ENCODE data around the gene STK35. TPM values are rescaled to one million over a fixed set of nuclear protein-coding genes. Genes with fewer than 3 reads are reported as not detected.

The STK35 gene
- total and polyA plus RNA-seq, 8 donors = 3.5 to 10.7 (median 5.6) TPM

DNA sequence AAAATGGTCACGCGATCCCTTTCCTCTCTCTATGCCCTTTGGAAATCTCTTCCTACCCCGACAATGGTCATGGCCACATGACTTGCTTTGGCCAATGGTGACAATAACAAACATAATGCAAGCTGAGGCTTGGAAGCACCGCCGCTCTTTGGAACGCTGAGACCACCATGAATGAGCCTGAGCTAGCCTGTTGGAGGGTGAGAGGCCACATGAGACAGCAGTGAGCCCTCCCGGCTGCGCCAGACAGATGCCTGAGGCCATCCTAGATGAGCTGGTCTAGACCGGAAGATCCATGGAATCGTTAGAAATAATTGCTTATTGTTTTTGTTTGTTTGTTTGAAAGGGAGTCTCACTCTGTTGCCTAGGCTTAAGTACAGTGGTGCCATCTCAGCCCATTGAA, 64.2 kb downstream of the STK35 start:
- Histone ChIP-seq H3K9me3 (no peaks in the 10 kb centered on the region), H3K27me3 (no peaks in the 10 kb centered on the region), H3K4me3 (no peak overlapping the region), H3K27ac (no peak overlapping the region), H3K4me1 (no peaks in the 10 kb centered on the region), H3K36me3 (no peaks in the 10 kb centered on the region)
- TF ChIP-seq, protein P1, sequence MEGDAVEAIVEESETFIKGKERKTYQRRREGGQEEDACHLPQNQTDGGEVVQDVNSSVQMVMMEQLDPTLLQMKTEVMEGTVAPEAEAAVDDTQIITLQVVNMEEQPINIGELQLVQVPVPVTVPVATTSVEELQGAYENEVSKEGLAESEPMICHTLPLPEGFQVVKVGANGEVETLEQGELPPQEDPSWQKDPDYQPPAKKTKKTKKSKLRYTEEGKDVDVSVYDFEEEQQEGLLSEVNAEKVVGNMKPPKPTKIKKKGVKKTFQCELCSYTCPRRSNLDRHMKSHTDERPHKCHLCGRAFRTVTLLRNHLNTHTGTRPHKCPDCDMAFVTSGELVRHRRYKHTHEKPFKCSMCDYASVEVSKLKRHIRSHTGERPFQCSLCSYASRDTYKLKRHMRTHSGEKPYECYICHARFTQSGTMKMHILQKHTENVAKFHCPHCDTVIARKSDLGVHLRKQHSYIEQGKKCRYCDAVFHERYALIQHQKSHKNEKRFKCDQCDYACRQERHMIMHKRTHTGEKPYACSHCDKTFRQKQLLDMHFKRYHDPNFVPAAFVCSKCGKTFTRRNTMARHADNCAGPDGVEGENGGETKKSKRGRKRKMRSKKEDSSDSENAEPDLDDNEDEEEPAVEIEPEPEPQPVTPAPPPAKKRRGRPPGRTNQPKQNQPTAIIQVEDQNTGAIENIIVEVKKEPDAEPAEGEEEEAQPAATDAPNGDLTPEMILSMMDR (IDR thresholded peaks at IDR 0.05) = no peak
- 84 to 88% methylated on average over 10 of the region's 10 CpGs for WGBS, 2 donors
- no peak for ATAC-seq
- intact Hi-C loops (cut with DNase I) = no loop called here
- DNase-seq = no peak
- no peak for FAIRE-seq

DNA sequence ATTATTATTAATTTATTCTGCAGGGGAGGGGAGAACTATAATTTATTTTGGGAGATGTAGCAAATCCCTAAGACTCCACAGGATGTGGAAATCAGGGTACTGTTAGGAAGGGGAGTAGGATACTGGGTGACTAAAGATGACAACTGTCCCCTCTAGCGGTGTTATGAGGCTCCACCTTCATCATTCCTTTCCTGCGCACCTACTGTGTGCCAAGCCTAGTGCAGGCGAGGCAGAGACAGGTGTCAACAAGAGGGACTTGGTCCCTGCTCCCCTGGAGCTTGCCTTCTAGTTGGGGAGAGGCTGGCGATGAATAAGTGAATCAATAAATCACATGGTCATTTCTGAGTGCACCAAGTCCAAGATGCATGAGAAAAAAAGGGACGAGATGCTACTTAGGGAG, 65.5 kb downstream of the STK35 start:
- intact Hi-C loops (cut with DNase I) = no loop called here
- no peak for FAIRE-seq
- WGBS, 2 donors = 43 to 45% methylated on average over 5 of the region's 5 CpGs
- Histone ChIP-seq H3K4me3 (no peak overlapping the region), H3K9me3 (no peaks in the 10 kb centered on the region), H3K4me1 (no peaks in the 10 kb centered on the region), H3K27me3 (no peaks in the 10 kb centered on the region), H3K36me3 (no peaks in the 10 kb centered on the region), H3K27ac (no peak overlapping the region)
- ATAC-seq = no peak
- DNase-seq = no peak
- TF ChIP-seq, protein P1 (IDR thresholded peaks at IDR 0.05) = no peak

DNA sequence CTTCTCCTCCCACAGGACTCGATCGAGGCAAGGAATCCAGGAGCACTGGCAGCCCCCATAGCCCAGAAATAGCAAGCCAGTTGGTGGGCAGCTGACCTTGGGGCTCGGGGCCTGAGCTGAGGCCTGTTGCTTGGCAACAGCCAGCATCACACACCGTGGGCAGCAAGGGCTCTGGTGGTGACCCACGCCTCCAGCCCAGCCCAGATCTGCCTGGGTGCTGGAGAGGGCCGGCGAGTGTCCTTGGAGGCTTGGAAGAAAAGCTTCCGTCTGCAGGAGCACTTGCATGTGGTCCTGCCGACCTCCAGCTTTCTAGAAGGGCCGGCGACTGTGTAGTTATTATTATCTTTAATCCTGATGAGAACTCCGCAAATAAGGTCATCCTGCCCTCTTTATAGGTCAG, 67.3 kb downstream of the STK35 start:
- DNase-seq (no peak), ATAC-seq (no peak), FAIRE-seq (no peak)
- no peak overlapping the region for H3K4me3 ChIP-seq
- TF ChIP-seq, protein P1 (IDR thresholded peaks at IDR 0.05) = no peak
- 53 to 54% methylated on average over 12 of the region's 12 CpGs for WGBS, 2 donors
- H3K9me3 ChIP-seq = no peaks in the 10 kb centered on the region
- H3K36me3 ChIP-seq = no peaks in the 10 kb centered on the region
- H3K27ac ChIP-seq = no peak overlapping the region
- no peaks in the 10 kb centered on the region for H3K27me3 ChIP-seq
- H3K4me1 ChIP-seq = no peaks in the 10 kb centered on the region
- intact Hi-C loops (cut with DNase I) = no loop called here

DNA sequence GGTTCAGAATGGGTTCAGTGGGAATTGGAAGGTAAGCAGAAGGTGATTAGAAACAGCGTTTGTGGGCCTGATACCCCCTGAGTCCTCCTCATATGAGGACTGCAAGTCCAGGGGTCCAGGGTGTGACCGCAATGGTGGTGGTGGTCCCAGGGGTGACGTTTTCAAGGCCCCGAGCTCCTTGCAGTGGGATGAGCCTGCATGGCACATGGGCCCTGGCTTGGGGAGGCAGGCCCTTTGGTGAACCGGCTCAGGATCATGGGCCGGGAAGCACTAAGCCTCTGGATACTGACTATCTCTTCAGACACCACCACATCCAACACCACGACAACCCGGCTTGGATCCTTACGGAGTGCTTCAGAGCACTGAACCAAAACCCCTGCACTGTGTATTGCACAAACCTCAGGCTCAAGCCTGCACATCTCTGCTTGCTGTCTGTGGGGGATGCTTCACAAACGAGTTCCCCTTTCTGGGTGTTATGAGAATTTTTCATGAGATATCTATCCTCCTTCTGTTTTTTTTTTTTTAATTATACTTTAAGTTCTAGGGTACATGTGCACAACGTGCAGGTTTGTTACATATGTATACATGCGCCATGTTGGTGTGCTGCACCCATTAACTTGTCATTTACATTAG, 67.9 kb downstream of the STK35 start:
- H3K36me3 ChIP-seq = no peaks in the 10 kb centered on the region
- H3K4me3 ChIP-seq = no peak overlapping the region
- WGBS, 2 donors = 74 to 84% methylated on average over 12 of the region's 12 CpGs
- H3K27me3 ChIP-seq = no peaks in the 10 kb centered on the region
- intact Hi-C loops (cut with DNase I) = loop anchor here in 2 of 3 donors (5.0 kb wide), 1 partner anchor 202 kb away; no protein-coding TSS in a partner anchor
- TF ChIP-seq, protein P1 (IDR thresholded peaks at IDR 0.05) = no peak
- DNase-seq = no peak
- FAIRE-seq = no peak
- no peaks in the 10 kb centered on the region for H3K4me1 ChIP-seq
- no peaks in the 10 kb centered on the region for H3K9me3 ChIP-seq
- H3K27ac ChIP-seq = no peak overlapping the region
- no peak for ATAC-seq

DNA sequence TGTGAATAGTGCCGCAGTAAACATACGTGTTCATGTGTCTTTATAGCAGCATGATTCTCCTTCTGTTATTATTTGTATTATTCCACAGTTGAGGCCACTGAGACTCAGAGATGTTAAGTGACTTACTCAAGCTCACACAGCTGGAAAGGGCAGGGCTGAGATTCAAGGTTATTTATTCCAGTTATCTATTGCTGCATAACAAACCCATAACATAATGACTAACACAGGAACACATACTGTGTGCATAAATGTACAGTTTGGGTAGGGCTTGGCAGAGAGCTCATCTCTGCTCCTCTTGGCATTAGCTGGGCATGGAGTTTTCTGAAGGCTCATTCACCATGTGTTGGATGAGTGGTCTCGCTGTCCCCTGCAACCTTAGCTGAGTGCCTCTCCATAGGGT, 68.8 kb downstream of the STK35 start:
- Histone ChIP-seq H3K36me3 (no peaks in the 10 kb centered on the region), H3K4me3 (no peak overlapping the region), H3K9me3 (no peaks in the 10 kb centered on the region), H3K27ac (no peak overlapping the region), H3K4me1 (no peaks in the 10 kb centered on the region), H3K27me3 (no peaks in the 10 kb centered on the region)
- WGBS, 2 donors = 60 to 83% methylated on average over 3 of the region's 3 CpGs
- no peak for DNase-seq
- FAIRE-seq = no peak
- TF ChIP-seq, protein P1 (IDR thresholded peaks at IDR 0.05) = no peak
- intact Hi-C loops (cut with DNase I) = loop anchor here in 2 of 3 donors (5.0 kb wide), 1 partner anchor 203 kb away; no protein-coding TSS in a partner anchor
- no peak for ATAC-seq

All from pancreas (tissue), 10 donors.